HepG2 (cell line): Measurements from ENCODE around the gene DTWD2. TPM values are rescaled to one million over a fixed set of nuclear protein-coding genes. Genes with fewer than 3 reads are reported as not detected.

ENCODE experiments used
- ATAC-seq: fragments of 200-7000 bp; cut with Tn5 transposase; 3 replicates; pipeline ENCODE4 v1.9.1; 2020; ENCODE audit warnings: mild to moderate bottlenecking, moderate library complexity
- BruUV-seq: library from RNA; stranded (reverse); fragments of 400-500 nt; replicated peaks from 2 replicates; lab custom pipeline; 2021; lab: Mats Ljungman, UMichigan
- CTCF ChIA-PET: fragments of 300-600 bp; formaldehyde crosslinking; extraction: SDS; loops from one replicate; lab custom pipeline; 2021; ENCODE audit warnings: low total read pairs, inconsistent platforms, low intra/inter-chr PET ratio; lab: Yijun Ruan, JAX
- POLR2A ChIA-PET: fragments of 350-600 bp; sonication (Branson Sonifier 250); formaldehyde crosslinking; loops from one replicate; lab custom pipeline; 2020; ENCODE audit warnings: antibody characterized with exemption, inconsistent platforms; lab: Yijun Ruan, JAX
- DNase-seq: peaks from one replicate; pipeline ENCODE4 v3.0.0-alpha.2; 2015; ENCODE audit warnings: low spot score
- FAIRE-seq: peaks from 3 replicates; lab custom pipeline; 2011; peaks lifted over from hg19 to GRCh38; lab: Jason Lieb, UNC
- H2AFZ ChIP-seq: one replicate; pipeline ENCODE4 v1.6.1; 2011; ENCODE audit warnings: low read length, inconsistent platforms
- H3K27ac ChIP-seq: fragments of 300-600 bp; 3 replicates; pipeline ENCODE4 v1.8.0; 2011; ENCODE audit warnings: mixed run types, mild to moderate bottlenecking, mixed read lengths, low read length, inconsistent platforms; ENCODE audit not compliant: insufficient read depth; ENCODE audit errors: extremely low read length
- H3K27me3 ChIP-seq, 2 experiments: fragments of 200-600 bp in 1 of 2; 2 replicates in 1 of 2; 3 replicates in 1 of 2; pipeline versions ENCODE4 v1.6.0 to v1.8.0; 2011; ENCODE audit warnings: low read length in 2 of 2, mild to moderate bottlenecking in 2 of 2, moderate library complexity in 2 of 2, inconsistent platforms in 1 of 2; ENCODE audit not compliant: insufficient read depth in 2 of 2, control insufficient read depth in 1 of 2
- H3K36me3 ChIP-seq, 2 experiments: fragments of 200-600 bp in 1 of 2; replicated peaks in 1 of 2; 2 replicates in 1 of 2; 3 replicates in 1 of 2; pipeline versions ENCODE4 v1.5.1 to v1.8.0; 2011; ENCODE audit warnings: low read length in 2 of 2, inconsistent platforms in 1 of 2; ENCODE audit not compliant: insufficient read depth in 2 of 2, control insufficient read depth in 1 of 2
- H3K4me1 ChIP-seq: 2 replicates; pipeline ENCODE4 v1.5.1; 2012; ENCODE audit warnings: low read length, inconsistent platforms; ENCODE audit not compliant: insufficient read depth
- H3K4me2 ChIP-seq: 2 replicates; pipeline ENCODE4 v1.6.0; 2011; ENCODE audit warnings: low read depth, low read length, inconsistent platforms
- H3K4me3 ChIP-seq, 3 experiments: fragments of 200-600 bp in 1 of 3; sonication (generic), shearing (Covaris generic) in 1 of 3; replicated peaks in 1 of 3; 2 replicates each; pipeline ENCODE4 v1.5.1; 2011 to 2016; ENCODE audit warnings: low read length in 3 of 3, inconsistent platforms in 2 of 3, low read depth in 2 of 3, mild to moderate bottlenecking in 2 of 3, control low read depth in 1 of 3, mixed read lengths in 1 of 3; ENCODE audit not compliant: insufficient read depth in 1 of 3
- H3K79me2 ChIP-seq: one replicate; pipeline ENCODE4 v1.6.1; 2011; ENCODE audit warnings: low read length, inconsistent platforms; ENCODE audit not compliant: insufficient read depth
- H3K9ac ChIP-seq: 2 replicates; pipeline ENCODE4 v1.6.0; 2011; ENCODE audit warnings: mild to moderate bottlenecking, low read depth, low read length, inconsistent platforms; ENCODE audit not compliant: insufficient read depth
- H3K9me3 ChIP-seq: 2 replicates; pipeline ENCODE4 v1.5.1; 2012; ENCODE audit warnings: mild to moderate bottlenecking, low read length
- H4K20me1 ChIP-seq: 2 replicates; pipeline ENCODE4 v1.6.0; 2011; ENCODE audit warnings: inconsistent platforms, mild to moderate bottlenecking, low read length, moderate library complexity; ENCODE audit not compliant: insufficient read depth
- CCDC6 ChIP-seq: sonication (generic); formaldehyde crosslinking; IDR thresholded peaks from 2 replicates; pipeline ENCODE4 v1.8.1; 2022; ENCODE audit warnings: mild to moderate bottlenecking, missing genetic modification reagents, moderate library complexity
- GTF2F1 ChIP-seq: fragments of 150-350 bp; IDR thresholded peaks from 2 replicates; pipeline ENCODE4 v1.6.1; 2014; ENCODE audit warnings: low read length
- RAD51 ChIP-seq: fragments of 450-650 bp; IDR thresholded peaks from 2 replicates; pipeline ENCODE4 v1.6.1; 2016; ENCODE audit warnings: borderline replicate concordance
- RELA ChIP-seq: sonication (generic); formaldehyde crosslinking; IDR thresholded peaks from 2 replicates; pipeline ENCODE4 v1.4.0; 2020; ENCODE audit warnings: missing genetic modification reagents
- SKI ChIP-seq: fragments of 450-650 bp; IDR thresholded peaks from one replicate; pipeline ENCODE4 v1.6.1; 2018; ENCODE audit warnings: mild to moderate bottlenecking; ENCODE audit not compliant: partially characterized antibody
- SSRP1 ChIP-seq: IDR thresholded peaks from 2 replicates; pipeline ENCODE4 v1.6.1; 2016; ENCODE audit warnings: control low read depth
- STAT5B ChIP-seq: sonication (generic); formaldehyde crosslinking; IDR thresholded peaks from 2 replicates; pipeline ENCODE4 v1.4.0; 2020; ENCODE audit warnings: missing genetic modification reagents
- ZBTB1 ChIP-seq: sonication (generic); formaldehyde crosslinking; IDR thresholded peaks from 2 replicates; pipeline ENCODE4 v1.4.0; 2020; ENCODE audit warnings: missing genetic modification reagents, borderline replicate concordance
- ZNF451 ChIP-seq: sonication (generic); formaldehyde crosslinking; IDR thresholded peaks from 2 replicates; pipeline ENCODE4 v1.5.0; 2020; ENCODE audit warnings: mild to moderate bottlenecking, missing genetic modification reagents
- ZNF7 ChIP-seq: IDR thresholded peaks from 2 replicates; pipeline ENCODE4 v1.6.1; 2016; ENCODE audit warnings: missing biosample characterization, missing genetic modification reagents
- ZZZ3 ChIP-seq: sonication (generic); formaldehyde crosslinking; IDR thresholded peaks from 2 replicates; pipeline ENCODE4 v1.4.0; 2020; ENCODE audit warnings: missing genetic modification reagents, mild to moderate bottlenecking, borderline replicate concordance
- WGBS: methylation state at CpG from one replicate; pipeline ENCODE4 v1.1.6; 2017; ENCODE audit warnings: low lambda C conversion rate; 5-methylcytosine and 5-hydroxymethylcytosine counted together
- in situ Hi-C: cut with HindIII; loops from 2 replicates; pipeline ENCODE4 v1.10.0; 2017; ENCODE audit warnings: low pct_unique_long_range_greater_than_20kb; ENCODE audit not compliant: extremely low pct_ligation_motif_present
- intact Hi-C: fragments of 100-400 bp; cut with micrococcal nuclease; formaldehyde crosslinking; loops from one replicate; pipeline ENCODE4 v1.10.0; 2022; ENCODE audit not compliant: unreplicated experiment
- polyA plus RNA-seq, 8 experiments: library from polyadenylated mRNA; depleted of rRNA in 3 of 8; stranded (reverse) in 7 of 8; unstranded in 1 of 8; fragments of >200 nt; fragmentation: Illumina TruSeq in 4 of 8; extraction: Trizol in 4 of 8; gene quantifications; 2 replicates each; pipeline versions ENCODE4 v1.2.1 to v1.2.3, GENCODE V29; 2011 to 2016; ENCODE audit warnings: low read depth in 4 of 8, missing spikeins in 1 of 8, mixed read lengths in 1 of 8; ENCODE audit not compliant: insufficient read depth in 1 of 8
- total RNA-seq, 5 experiments: library from RNA; depleted of rRNA; stranded (reverse); fragments of >200 nt; fragmentation: Illumina TruSeq; extraction: Trizol; gene quantifications; 2 replicates each; pipeline ENCODE4 v1.2.3, GENCODE V29; 2016; ENCODE audit warnings: low read depth in 1 of 5
- TF ChIP-seq, protein P1 (sequence below): sonication (generic); formaldehyde crosslinking; IDR thresholded peaks from 2 replicates; pipeline ENCODE4 v1.4.0; 2020; ENCODE audit warnings: low read depth, mild to moderate bottlenecking, missing genetic modification reagents
- TF ChIP-seq, protein P2 (sequence below): IDR thresholded peaks from 2 replicates; pipeline ENCODE4 v1.6.1; 2016; ENCODE audit warnings: low read depth
- TF ChIP-seq, protein P3 (sequence below): sonication (generic); formaldehyde crosslinking; IDR thresholded peaks from 2 replicates; pipeline ENCODE4 v1.4.0; 2020; ENCODE audit warnings: mild to moderate bottlenecking, missing genetic modification reagents, borderline replicate concordance
- TF ChIP-seq, protein P4 (sequence below): sonication (generic); formaldehyde crosslinking; IDR thresholded peaks from 2 replicates; pipeline ENCODE4 v1.8.1; 2023; ENCODE audit warnings: mild to moderate bottlenecking, moderate library complexity, missing genetic modification reagents
- TF ChIP-seq, protein P5 (sequence below): sonication (generic); formaldehyde crosslinking; IDR thresholded peaks from 2 replicates; pipeline ENCODE4 v1.4.0; 2020; ENCODE audit warnings: missing genetic modification reagents

DTWD2 gene
- total and polyA plus RNA-seq, 2 of the 13 experiments (the other 11 are each of a cell fraction or from before 2014, with no cell fraction given), result 1.6 to 6.0 TPM

DNA sequence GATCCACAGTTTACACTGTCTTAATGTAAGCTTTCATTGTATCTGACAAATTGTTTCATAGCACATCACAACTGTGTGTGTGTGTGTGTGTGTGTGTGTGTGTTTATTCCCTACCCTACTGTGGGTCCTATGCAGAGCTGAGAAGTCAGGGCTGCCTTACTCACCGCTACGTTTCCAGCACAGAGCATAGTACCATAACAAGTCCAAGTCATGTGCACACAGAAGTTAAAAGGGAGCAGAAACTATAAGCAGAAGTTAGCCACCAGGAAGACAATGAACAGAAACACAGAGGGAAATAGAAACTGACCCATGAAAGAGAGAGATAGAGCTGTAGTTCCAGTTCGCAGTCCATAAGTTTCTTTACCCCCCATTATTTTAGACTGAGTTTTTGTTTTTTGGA is 44.3 kb upstream of the DTWD2 start:
- ATAC-seq (peak; percentile 31; the same call in 1 of the 3 replicates), FAIRE-seq (no peak), DNase-seq (no peak)
- H3K4me3 ChIP-seq, result no peak overlapping the region
- H2AFZ ChIP-seq, result no peak overlapping the region
- in situ Hi-C loops, result no loop called here
- no peaks in the 10 kb centered on the region for H3K36me3 ChIP-seq
- intact Hi-C loops, result no loop called here
- H4K20me1 ChIP-seq, result no peaks in the 10 kb centered on the region
- H3K27ac ChIP-seq, result no peak overlapping the region
- CTCF ChIA-PET, result no interaction called here
- H3K4me1 ChIP-seq, result no peaks in the 10 kb centered on the region
- H3K9me3 ChIP-seq, result no peaks in the 10 kb centered on the region
- no peaks in the 10 kb centered on the region for H3K79me2 ChIP-seq
- 25% methylated on average over 3 of the region's 3 CpGs for WGBS
- H3K9ac ChIP-seq, result no peak overlapping the region
- POLR2A ChIA-PET, result no interaction called here
- no TSS peak for BruUV-seq
- H3K4me2 ChIP-seq, result no peak overlapping the region
- H3K27me3 ChIP-seq, result 0 out of 5 replicates have a peak, but pooled peaks cover 0 to 3% of the 10 kb centered on the region in 2 experiments
- TF ChIP-seq, protein P1, sequence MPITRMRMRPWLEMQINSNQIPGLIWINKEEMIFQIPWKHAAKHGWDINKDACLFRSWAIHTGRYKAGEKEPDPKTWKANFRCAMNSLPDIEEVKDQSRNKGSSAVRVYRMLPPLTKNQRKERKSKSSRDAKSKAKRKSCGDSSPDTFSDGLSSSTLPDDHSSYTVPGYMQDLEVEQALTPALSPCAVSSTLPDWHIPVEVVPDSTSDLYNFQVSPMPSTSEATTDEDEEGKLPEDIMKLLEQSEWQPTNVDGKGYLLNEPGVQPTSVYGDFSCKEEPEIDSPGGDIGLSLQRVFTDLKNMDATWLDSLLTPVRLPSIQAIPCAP (CRISPR knock-in tag), result no peak
- no peak for TF ChIP-seq SSRP1 (CRISPR knock-in tag)
- no peak for TF ChIP-seq ZNF451 (CRISPR knock-in tag)
- no peak for TF ChIP-seq GTF2F1
- no peak for TF ChIP-seq ZBTB1 (CRISPR knock-in tag)
- TF ChIP-seq CCDC6 (CRISPR knock-in tag), result no peak
- TF ChIP-seq, protein P2, sequence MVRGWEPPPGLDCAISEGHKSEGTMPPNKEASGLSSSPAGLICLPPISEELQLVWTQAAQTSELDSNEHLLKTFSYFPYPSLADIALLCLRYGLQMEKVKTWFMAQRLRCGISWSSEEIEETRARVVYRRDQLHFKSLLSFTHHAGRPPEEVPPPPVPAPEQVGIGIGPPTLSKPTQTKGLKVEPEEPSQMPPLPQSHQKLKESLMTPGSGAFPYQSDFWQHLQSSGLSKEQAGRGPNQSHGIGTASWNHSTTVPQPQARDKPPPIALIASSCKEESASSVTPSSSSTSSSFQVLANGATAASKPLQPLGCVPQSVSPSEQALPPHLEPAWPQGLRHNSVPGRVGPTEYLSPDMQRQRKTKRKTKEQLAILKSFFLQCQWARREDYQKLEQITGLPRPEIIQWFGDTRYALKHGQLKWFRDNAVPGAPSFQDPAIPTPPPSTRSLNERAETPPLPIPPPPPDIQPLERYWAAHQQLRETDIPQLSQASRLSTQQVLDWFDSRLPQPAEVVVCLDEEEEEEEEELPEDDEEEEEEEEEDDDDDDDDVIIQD (CRISPR knock-in tag), result no peak
- TF ChIP-seq, protein P3, sequence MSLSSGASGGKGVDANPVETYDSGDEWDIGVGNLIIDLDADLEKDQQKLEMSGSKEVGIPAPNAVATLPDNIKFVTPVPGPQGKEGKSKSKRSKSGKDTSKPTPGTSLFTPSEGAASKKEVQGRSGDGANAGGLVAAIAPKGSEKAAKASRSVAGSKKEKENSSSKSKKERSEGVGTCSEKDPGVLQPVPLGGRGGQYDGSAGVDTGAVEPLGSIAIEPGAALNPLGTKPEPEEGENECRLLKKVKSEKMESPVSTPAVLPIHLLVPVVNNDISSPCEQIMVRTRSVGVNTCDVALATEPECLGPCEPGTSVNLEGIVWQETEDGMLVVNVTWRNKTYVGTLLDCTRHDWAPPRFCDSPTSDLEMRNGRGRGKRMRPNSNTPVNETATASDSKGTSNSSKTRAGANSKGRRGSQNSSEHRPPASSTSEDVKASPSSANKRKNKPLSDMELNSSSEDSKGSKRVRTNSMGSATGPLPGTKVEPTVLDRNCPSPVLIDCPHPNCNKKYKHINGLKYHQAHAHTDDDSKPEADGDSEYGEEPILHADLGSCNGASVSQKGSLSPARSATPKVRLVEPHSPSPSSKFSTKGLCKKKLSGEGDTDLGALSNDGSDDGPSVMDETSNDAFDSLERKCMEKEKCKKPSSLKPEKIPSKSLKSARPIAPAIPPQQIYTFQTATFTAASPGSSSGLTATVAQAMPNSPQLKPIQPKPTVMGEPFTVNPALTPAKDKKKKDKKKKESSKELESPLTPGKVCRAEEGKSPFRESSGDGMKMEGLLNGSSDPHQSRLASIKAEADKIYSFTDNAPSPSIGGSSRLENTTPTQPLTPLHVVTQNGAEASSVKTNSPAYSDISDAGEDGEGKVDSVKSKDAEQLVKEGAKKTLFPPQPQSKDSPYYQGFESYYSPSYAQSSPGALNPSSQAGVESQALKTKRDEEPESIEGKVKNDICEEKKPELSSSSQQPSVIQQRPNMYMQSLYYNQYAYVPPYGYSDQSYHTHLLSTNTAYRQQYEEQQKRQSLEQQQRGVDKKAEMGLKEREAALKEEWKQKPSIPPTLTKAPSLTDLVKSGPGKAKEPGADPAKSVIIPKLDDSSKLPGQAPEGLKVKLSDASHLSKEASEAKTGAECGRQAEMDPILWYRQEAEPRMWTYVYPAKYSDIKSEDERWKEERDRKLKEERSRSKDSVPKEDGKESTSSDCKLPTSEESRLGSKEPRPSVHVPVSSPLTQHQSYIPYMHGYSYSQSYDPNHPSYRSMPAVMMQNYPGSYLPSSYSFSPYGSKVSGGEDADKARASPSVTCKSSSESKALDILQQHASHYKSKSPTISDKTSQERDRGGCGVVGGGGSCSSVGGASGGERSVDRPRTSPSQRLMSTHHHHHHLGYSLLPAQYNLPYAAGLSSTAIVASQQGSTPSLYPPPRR, result no peak
- no peak for TF ChIP-seq STAT5B (CRISPR knock-in tag)
- no peak for TF ChIP-seq RAD51
- no peak for TF ChIP-seq RELA (CRISPR knock-in tag)
- TF ChIP-seq ZZZ3, result no peak
- TF ChIP-seq, protein P4, sequence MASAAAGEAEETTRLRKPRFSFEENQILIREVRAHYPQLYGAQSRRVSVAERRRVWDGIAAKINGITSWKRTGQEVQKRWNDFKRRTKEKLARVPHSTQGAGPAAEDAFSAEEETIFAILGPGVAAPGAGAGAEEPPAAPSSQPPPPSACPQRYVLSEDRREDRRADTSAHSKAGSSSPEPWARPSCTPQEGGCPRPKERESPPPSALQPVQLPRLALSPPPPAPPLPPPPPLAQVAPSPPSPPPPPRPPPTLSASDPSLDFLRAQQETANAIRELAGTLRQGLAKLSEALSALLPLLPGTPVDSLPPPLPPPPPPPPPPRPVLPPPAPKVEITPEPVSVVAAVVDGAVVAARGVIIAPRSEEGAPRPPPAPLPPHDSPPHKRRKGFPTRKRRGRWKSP (CRISPR knock-in tag), result no peak
- no peak for TF ChIP-seq SKI
- TF ChIP-seq, protein P5, sequence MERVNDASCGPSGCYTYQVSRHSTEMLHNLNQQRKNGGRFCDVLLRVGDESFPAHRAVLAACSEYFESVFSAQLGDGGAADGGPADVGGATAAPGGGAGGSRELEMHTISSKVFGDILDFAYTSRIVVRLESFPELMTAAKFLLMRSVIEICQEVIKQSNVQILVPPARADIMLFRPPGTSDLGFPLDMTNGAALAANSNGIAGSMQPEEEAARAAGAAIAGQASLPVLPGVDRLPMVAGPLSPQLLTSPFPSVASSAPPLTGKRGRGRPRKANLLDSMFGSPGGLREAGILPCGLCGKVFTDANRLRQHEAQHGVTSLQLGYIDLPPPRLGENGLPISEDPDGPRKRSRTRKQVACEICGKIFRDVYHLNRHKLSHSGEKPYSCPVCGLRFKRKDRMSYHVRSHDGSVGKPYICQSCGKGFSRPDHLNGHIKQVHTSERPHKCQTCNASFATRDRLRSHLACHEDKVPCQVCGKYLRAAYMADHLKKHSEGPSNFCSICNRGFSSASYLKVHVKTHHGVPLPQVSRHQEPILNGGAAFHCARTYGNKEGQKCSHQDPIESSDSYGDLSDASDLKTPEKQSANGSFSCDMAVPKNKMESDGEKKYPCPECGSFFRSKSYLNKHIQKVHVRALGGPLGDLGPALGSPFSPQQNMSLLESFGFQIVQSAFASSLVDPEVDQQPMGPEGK (CRISPR knock-in tag), result no peak
- no peak for TF ChIP-seq ZNF7 (CRISPR knock-in tag)
